Muscle layer of colon (tissue), 2 donors: ENCODE data around the gene MED17.

Experiments used
- H3K27ac ChIP-seq: one replicate; pipeline ENCODE4 v1.7.0; 2013; ENCODE audit warnings: low read depth, mild to moderate bottlenecking, low read length, moderate library complexity
- H3K27me3 ChIP-seq, 2 donors: one replicate each; pipeline ENCODE4 v1.7.0; 2013; ENCODE audit warnings: low read length in 2 of 2, mild to moderate bottlenecking in 2 of 2; ENCODE audit not compliant: insufficient read depth in 2 of 2, control insufficient read depth in 1 of 2
- H3K36me3 ChIP-seq: one replicate; pipeline ENCODE4 v1.7.0; 2013; ENCODE audit warnings: mild to moderate bottlenecking, low read length; ENCODE audit not compliant: insufficient read depth
- H3K4me1 ChIP-seq: one replicate; pipeline ENCODE4 v1.7.0; 2013; ENCODE audit warnings: mild to moderate bottlenecking, low read length; ENCODE audit not compliant: insufficient read depth
- H3K4me3 ChIP-seq, 2 donors: one replicate each; pipeline ENCODE4 v1.7.0; 2013; ENCODE audit warnings: low read length in 2 of 2, low read depth in 1 of 2, mild to moderate bottlenecking in 1 of 2, moderate library complexity in 1 of 2
- H3K9ac ChIP-seq: one replicate; pipeline ENCODE4 v1.7.0; 2013; ENCODE audit warnings: low read length
- H3K9me3 ChIP-seq: one replicate; pipeline ENCODE4 v1.7.0; 2013; ENCODE audit warnings: mild to moderate bottlenecking, low read length
- donor health status: abdominal sarcoma.
- donor health status: Adenocarcinoma of cecum.

The MED17 gene

GRCh38 chr11:93858121-93858775, 74.2 kb downstream of the MED17 start:
- no peaks in the 10 kb centered on the region for H3K27me3 ChIP-seq
- no peaks in the 10 kb centered on the region for H3K4me1 ChIP-seq
- H3K27ac ChIP-seq, result no peak overlapping the region
- H3K36me3 ChIP-seq, result no peaks in the 10 kb centered on the region
- no peak overlapping the region for H3K4me3 ChIP-seq
- no peak overlapping the region for H3K9ac ChIP-seq
- no peaks in the 10 kb centered on the region for H3K9me3 ChIP-seq

- no peaks in the 10 kb centered on the region for H3K4me1 ChIP-seq
- H3K9ac ChIP-seq, result no peak overlapping the region
- H3K27me3 ChIP-seq, result no peaks in the 10 kb centered on the region
- no peak overlapping the region for H3K4me3 ChIP-seq
- H3K36me3 ChIP-seq, result no peaks in the 10 kb centered on the region
- H3K27ac ChIP-seq, result no peak overlapping the region
- no peaks in the 10 kb centered on the region for H3K9me3 ChIP-seq
Measured at GRCh38 chr11:93861808-93862207, 77.7 kb downstream of the MED17 start.
